Islet of Langerhans (tissue), 1 donor: ENCODE data around the gene VEGFB.
A peak's percentile ranks its signal among the peaks of the same experiment; 100 is the strongest.

ENCODE experiments used
- FAIRE-seq: peaks from one replicate; lab custom pipeline; 2011; peaks lifted over from hg19 to GRCh38; lab: Jason Lieb, UNC

Gene VEGFB, protein sequence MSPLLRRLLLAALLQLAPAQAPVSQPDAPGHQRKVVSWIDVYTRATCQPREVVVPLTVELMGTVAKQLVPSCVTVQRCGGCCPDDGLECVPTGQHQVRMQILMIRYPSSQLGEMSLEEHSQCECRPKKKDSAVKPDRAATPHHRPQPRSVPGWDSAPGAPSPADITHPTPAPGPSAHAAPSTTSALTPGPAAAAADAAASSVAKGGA

DNA sequence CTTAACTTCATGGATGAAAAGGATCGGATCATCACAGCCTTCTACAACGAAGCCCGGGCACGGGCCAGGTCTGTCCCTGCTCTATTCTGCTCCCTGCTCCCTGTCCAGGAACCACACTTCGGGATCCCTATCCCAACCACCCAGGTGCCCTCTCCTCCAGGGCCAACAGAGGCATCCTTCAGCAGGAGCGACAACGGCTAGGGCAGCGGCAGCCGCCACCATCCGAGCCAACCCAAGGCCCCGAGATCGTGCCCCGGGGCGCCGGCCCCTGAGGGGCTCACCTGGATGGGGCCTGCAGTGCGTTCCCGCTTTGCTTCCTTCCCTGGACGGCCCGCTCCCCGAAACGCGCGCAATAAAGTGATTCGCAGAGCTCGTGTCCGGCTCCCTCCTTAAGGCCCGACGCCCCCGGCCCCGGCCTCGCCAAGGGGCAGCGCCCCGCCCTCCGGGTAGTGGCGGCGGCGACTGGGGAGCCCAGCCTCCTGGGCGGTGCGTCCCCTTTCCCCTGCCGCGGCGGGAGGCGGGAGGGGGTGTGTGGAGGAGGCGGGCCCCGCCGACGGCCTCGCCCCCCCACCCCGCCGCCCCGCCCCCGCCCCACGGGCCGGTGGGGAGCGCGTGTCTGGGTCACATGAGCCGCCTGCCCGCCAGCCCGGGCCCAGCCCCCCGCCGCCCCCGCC, at the start of gene VEGFB:
Gene VEGFB (plus strand): TSS at position 672 of the 674 bp plus-strand sequence. CDS start 250 bp downstream, outside the sequence.
- FAIRE-seq = no peak

DNA sequence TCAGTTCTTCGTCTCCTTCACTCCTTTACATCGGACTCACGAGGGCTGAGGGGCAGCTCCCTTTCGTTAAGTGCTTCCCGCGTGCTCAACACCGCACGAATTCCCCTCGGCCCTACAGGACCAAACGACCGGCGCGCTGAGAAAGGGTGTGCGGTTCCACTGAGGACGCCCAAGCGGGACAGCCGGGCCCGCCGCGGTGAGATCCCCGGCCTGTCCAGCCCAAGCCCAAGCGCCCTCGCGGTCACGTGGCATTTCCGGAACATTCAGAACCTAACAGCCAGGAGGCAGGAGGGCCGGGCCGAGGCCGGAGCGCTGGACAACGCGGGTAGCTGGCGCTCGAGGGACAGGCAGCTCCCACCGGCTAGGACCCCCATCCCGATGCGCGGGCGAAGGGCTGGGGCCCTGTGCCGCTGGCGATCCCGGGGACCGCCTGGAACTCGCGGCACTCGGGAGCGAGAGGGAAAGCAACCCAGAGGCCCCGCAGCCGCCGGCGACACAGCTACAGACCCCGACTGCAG, 49.1 kb upstream of the VEGFB start:
- FAIRE-seq = no peak

DNA sequence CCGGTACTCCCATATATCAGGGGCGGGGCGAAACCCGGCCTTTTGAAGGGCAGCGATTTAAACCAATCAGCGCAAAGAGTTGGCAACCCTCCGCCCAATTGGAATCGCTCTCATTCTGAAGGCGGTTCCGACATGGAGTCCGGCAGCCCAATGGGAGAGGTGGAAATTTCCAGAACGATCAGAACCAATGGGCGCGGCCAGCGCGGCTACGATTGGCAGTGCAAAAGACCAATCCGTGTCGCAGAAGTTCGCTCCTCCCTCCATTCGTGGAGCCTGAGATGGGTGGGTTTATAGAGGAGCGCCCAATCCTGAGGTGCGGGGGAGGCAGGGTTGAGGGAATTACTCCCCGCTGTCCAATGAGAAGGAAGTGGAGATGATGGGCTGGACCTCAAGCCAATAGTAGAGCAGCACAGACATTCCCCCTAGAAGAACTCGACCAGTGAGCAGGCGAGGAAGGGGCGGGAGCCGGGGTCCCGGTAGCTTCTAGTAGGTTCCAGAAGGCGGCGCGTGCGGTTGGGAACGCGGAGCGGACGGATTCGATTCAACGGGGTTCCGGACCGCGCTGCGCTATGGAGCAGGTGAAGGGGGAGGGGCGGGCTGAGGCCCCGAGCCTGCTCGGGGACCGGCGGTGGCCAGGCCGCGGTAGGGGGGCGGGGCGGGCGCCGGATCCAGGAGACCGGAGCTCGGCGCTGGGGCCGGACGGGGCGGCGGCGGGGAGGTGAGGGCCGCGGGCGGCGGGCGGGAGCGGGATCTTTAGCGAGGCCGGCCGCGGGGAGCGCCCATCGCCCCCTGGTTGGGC, 48.5 kb upstream of the VEGFB start, which contains the start of gene STIP1:
Gene STIP1 (plus strand): TSS at position 479 of the 799 bp plus-strand sequence. CDS start 91 bp downstream, at position 570.
- peak; percentile 93 for FAIRE-seq

DNA sequence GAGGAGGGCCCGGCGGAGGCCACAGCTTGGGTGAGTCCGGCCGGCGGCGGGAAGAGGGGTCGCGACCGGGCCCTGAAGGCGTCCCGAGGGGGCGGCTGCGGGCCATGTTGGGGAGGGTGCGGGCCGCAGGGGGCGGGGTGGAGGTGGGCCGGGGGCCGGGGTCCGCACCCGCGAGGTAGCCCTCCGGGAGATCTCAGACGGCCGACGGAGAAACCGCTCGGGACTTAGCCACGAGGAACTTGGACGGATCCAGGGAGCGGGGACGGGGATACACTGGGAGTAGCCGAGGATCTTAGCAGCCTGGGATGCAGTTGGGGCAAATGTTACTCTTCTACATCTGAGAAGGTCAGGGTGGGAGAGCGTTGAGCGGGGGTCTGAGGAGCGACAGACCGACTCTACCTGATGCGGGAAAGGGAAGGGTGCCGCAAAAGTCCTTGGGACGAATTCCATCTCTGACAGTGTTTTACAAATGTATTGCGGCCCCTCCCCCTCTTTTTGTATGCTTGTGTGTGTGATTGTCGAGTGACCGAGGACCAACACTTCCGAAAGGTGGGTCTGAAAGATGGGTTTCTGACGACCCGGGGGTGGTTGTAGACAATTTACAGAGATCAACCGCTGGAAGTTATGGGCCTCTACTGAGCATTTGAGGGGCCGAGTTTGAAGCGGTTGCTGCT, 47.8 kb upstream of the VEGFB start:
- FAIRE-seq = no peak

DNA sequence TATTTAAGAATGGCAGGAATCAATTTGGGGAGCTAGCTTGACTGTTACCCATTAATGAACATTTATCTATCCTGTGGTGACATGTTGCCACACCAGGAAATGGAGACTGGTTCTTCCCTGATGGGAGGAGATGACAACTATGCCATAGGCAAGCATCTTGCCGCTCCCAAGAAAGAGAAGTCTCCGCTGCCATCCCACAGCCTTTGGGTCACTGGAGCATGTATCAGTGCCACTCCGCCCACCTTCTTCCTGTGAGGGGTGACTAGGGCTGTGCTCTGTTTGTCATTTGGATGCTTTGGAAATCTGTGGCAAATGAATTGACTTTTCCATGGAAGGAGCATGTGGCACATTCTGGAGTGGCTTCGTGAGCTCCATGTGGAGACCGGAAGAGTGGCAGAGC, 42.0 kb upstream of the VEGFB start:
- FAIRE-seq = no peak

DNA sequence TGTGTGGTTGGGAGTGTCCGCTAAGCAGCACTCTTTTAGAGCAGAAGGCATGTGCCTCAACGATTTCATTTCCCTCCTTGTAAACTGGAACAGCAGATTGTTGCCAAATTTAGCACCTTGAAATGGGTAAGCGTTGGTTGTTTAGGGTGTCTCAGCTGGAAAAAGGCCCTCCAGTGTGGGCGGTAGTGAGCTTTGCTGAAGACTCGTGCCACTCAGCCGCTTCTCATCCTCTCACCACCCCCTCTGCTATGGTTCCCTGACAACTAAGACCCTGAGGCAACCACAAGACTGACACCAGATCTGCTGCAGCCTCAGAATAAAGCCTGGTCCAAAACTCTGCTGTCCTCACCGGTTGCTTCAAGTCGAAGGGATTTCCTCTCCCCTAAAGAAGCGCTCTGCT, 37.8 kb upstream of the VEGFB start:
- FAIRE-seq = no peak

DNA sequence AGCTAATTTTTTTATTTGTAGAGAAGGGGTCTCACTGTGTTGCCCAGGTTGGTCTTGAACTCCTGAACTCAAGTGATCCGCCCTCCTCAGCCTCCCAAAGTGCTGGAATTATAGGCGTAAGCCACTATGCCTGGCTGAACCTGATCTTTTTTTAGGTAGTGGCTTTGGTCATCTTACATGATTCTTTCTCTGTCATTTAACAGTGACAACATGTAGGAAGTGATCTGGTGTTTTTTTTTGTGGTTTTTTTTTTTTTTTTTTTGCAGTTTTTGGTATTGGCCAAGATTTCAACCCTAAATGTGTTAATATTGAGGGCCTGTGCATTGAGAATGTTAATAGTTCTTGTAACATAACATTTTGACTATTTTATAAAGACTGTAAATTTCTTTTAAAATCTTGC, 35.9 kb upstream of the VEGFB start:
- FAIRE-seq = no peak

DNA sequence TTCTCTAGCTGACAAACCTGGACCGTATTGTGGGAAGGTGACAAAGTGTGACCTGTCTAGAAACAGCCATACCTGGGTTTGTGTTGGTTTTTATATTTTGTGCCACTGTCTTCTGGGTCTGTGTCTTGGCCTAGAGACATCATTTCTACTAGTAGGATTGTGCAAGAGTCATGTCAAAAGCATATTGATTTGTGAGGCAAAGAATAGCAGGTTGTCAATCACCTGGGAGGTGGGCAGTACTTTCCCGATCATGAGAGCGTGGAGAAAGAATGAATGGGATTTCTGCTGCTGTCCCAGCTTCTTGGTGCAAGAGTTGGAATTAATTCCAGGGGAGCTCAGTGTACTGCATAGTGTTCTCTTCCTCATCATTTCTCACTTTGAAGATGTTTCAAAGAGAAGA, 32.8 kb upstream of the VEGFB start:
- FAIRE-seq = no peak

DNA sequence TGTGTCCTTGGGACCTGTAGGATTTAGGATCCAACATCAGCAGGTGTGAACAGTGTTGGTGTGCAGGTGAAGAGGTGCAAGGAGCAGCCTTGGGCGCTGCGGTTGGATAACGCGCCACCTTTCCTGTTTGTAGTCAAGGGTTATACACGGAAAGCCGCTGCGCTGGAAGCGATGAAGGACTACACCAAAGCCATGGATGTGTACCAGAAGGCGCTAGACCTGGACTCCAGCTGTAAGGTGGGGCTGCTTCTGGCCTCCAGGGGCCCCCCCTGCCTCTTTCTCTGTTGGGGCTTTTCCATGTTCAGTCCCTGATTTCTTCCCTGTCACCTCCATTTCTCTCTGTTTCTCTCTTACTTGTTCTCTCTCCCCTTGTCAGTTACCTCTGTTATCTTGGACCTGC, 31.4 kb upstream of the VEGFB start:
- no peak for FAIRE-seq

DNA sequence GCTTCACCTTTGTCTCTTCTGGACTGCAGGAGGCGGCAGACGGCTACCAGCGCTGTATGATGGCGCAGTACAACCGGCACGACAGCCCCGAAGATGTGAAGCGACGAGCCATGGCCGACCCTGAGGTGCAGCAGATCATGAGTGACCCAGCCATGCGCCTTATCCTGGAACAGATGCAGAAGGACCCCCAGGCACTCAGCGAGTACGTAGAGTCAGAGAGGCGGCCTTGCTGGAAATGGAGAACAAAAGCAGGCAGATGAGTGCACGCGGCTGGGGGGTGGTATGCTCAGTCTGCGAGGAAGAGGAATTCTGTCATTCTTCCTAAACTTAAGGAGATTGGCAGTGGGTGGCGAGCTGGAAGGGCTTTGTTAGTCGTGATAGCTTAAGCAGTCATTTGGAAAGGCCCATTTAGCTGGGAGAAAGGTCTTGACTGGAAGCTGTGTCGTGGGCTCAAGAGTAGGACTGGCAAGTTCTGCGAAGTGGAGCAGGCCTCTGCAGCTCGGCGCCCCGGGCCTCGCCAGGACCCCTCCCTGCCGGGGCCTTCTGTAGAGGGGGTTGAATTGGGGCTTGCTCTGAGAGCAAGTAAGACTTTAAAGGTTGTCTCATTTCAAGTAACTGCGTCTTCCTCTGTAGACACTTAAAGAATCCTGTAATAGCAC, 30.8 kb upstream of the VEGFB start:
- FAIRE-seq = no peak

DNA sequence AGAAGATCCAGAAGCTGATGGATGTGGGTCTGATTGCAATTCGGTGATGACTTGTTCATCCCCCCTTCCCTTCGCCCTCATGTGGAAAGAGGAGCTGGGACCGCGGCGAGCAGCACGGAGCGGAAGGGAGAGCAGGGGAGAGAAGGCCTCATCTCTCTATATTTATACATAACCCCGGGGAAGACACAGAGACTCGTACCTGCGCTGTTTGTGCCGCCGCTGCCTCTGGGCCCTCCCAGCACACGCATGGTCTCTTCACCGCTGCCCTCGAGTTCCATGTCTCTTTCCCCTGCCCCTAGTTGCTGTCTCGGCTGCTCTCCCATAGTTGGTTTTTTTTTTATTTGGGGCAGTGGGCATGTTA, 30.3 kb upstream of the VEGFB start:
- FAIRE-seq = no peak

DNA sequence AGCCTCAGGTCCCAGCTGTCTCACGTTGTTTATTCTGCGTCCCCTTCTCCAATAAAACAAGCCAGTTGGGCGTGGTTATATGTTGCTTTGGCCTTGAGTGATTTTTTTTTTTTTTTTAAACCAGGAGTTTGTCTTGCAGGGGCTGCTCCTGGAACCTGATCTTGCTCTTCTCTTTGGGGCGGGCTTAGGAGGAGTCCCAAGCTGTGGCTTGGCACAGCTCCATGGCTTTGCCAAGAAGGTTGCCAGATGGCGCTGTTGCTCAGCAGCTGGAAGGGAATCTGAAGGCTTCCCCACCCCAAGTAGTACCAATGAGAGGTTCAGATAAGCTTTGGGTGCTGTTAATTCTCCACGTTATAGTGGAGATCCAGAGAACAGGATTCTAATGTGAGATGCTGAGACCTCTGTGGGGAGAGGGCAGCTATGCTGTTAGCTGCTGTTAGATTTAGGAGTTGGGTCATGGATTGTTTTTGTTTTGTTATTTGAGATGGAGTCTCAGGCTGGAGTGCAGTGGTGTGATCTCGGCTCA, 29.9 kb upstream of the VEGFB start:
- no peak for FAIRE-seq

DNA sequence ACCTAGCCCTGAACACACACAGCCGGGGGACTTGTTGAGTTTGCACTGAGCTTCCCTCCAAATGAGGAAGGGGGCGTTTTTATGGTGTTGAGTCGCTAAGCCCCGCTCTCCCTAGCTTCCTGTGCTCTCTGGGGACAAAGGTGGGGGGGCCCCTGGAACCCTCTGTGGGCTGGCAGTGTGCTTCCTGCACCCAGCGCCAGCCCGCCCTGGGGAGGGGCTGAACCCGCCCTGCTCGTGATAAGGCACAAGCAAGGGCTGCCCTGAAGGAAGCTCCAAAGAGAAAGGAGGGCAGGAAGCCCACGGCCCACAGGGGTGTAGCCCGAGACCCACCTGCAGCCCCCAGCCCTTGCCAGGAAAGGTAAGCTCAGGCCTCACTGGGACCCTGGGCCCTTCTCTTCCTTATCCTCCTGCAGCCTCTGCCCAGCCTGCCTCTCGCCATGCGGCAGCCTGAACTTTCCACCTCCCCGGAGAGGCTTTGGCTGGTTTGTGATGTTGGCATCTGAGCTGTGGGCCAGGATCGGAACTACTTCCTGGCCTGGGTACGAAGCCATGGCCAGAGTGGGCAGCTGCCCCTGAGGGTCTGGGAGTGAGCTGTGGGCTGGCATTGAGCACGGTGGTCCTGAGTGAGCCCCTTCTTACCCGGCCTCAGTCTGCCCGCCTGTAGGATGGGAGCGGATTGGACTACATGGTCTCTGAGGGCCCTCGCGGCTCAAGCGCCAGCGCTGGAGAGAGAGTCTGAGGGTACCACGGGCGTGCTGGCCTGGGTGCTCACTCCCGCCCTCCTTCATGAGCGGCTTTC, 27.7 kb upstream of the VEGFB start, which contains the start of gene FERMT3:
Gene FERMT3 (plus strand): TSS at position 265 of the 799 bp plus-strand sequence. CDS start 644 bp downstream, outside the sequence.
- FAIRE-seq = no peak

DNA sequence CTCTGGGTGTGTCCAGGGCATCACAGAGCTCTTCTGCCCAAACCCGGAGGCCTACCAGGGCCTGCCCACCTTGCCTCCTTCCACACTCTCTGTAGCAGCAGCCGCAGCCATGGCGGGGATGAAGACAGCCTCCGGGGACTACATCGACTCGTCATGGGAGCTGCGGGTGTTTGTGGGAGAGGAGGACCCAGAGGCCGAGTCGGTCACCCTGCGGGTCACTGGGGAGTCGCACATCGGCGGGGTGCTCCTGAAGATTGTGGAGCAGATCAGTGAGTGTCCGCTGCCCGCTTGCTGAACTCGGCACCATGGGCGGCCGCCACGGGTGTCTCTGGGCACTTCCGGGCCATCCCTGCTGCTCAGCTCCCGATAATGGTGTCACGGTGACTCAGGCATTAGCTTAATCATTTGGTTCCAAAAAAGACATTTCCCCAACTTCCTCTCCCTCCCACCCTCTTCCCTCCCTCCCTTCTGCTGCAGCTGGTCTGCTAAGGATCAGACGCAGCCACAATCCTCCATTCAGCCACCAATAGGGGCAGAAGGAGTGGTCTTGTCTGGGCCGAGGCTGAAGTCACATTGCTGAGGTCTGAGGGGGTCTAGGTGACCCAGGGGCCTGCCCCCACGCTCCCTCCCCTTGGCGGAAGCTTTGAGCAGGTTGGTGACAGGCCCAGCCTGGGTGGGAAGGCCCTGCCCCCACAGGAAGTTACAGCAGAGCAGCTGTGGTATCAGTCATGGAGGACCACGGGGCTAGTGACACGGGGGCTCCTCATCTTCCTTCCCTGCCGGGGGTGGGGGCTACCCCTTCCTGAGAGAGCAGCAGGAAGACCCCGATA, 26.9 kb upstream of the VEGFB start:
- no peak for FAIRE-seq

DNA sequence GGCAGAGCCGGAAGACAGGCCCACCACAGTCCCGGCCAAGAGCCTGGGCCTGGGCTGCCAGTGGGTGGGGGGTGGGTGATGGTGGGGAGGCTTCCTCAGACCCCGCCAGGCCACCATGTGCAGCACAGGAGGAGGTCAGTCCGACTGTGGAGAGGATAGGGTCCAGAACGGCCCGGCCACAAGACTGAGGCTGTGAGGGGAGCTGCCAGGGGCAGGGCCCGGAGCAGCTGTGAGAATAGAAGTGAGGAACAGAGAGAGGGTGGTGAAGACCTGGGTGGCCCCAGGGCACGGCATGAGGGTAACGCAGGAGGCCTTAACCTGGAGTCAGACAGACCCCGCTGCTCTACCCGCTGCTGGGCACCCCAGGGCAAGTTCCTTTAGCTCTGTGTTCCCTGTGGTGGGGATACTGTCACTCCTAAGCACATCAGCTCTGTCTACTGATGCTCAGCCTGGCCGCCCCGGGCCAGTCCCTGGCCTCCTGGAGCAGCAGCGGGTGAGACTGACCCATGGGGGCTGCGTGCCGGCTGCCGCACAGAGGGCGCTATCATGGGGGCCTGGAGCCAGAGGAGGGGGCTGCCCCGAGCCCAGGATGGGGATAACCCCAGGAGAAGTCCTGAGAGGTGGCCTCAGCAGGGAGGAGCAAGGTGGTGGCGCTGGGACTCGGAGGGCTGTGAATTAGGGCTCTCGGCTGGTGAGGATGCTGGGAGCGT, 26.1 kb upstream of the VEGFB start:
- FAIRE-seq = no peak

DNA sequence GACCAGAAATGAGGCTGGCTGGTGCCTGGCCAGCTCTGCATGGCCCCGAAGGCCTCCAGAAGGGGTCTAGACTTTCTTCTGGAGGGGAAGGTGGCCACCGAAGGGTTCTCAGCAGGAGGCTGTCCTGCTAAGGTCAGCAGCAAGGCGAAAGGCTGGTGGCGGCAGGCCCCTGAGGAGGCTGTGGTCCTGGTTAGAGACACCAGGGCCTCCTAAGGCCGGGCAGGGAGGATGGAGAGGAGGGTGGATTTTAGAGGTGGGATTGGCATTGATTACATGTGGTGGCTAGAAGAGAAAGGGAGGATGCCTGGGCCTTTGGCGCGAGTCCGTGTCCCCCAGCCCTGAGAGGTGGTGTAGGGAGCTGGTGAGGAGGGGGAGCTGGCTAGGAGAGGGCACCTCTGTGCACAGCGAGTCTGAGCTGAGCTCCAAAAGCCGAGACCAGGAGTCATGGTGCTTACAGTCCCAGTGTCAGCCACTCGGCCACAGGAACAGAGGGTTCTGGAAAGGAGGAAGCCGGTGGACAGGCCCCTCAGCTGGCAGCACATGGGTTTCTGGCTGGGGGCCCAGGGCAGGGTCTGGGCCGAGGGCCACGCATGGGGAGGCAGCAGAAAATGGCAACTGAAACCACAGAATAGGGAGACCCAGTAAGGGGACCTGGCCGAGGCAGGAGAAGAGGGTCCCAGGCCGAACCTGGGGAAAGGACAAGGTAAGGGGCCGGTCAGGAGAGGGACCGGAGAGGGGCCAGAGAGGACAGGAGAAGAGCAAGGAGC, 25.4 kb upstream of the VEGFB start:
- no peak for FAIRE-seq

DNA sequence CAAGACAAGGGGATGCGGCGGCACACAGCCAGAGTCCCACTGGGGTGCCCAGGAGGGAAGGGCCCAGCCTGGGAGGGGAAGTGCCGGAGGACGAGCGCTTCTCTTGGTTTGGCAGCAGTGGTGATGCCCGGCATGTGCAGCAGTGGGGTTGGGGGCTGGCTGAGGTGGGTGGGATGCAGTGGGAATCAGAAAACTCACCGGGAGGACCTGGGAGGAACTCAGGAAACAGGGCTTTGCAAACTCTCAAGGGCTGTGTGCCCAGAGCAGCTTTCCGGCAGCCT, 24.9 kb upstream of the VEGFB start:
- no peak for FAIRE-seq

DNA sequence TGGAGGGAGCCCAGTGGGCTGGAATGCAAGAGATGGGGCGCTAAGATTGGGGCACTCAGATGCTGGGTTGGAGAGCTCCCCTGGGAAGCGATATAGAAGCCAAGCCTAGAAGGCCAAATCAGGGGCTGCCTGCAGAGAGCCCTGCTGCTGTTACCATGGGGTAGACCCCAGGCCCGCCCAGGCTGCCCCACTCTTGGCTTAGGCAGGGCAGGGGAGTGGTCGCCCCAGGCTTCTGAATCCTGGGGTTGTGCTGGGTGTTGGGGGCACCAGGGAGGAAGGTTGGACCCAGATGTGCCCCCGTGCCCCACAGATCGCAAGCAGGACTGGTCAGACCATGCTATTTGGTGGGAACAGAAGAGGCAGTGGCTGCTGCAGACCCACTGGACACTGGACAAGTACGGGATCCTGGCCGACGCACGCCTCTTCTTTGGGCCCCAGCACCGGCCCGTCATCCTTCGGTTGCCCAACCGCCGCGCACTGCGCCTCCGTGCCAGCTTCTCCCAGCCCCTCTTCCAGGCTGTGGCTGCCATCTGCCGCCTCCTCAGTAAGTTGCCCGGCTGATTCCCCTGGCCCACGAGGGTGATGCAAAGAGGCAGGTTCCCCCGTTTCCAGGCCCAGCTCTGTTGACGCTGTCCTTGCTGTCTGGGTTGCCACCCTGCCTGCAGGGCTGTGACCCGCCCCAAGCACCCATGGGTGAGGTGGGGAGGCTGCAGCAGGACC, 23.9 kb upstream of the VEGFB start:
- no peak for FAIRE-seq
